ENCODE measurements around the gene IGFLR1.
"Not testable (repeated sequence)": the region's sequence is repeated elsewhere in the genome, so short reads cannot be mapped to it uniquely, and the experiment has no call there.

The IGFLR1 gene

GRCh38 chr19:35777086-35777841, 35.0 kb upstream of the IGFLR1 start:
- no peak for DNase-seq (ENCODE audit: low spot score)

DNA sequence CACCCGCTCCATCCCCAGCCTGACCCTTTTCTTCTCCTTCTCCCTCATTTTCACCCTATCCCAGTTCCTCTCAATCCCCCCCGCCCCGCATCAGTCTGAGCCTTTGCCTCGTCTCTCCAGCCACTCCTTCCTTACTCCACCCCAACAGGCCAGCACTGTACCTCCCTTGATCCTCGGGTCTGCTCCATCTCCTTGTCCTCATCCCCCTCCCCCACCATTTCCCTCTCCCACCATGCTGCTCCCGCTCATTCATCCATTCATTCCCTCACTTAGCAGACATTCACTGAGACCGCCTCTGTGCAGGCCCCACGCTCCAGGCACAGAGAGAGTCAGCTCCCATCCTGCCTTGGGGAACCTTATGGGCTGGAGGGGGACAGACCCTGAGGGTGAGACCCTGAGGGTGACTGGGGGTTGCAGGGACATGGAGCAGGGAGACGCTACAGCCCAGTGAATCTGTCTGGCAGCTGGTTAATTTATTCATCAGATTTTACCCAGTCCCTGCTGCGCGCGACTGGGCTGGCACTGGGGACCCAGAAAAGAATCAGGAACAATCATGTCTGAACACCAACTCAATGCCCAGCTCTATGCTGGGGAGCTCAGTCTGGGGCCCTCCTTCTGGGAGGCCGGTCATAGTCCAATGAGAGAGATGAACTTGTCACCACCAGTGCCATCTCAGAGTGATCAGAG, 34.0 kb upstream of the IGFLR1 start:
- no peak for DNase-seq (ENCODE audit: low spot score)

DNA sequence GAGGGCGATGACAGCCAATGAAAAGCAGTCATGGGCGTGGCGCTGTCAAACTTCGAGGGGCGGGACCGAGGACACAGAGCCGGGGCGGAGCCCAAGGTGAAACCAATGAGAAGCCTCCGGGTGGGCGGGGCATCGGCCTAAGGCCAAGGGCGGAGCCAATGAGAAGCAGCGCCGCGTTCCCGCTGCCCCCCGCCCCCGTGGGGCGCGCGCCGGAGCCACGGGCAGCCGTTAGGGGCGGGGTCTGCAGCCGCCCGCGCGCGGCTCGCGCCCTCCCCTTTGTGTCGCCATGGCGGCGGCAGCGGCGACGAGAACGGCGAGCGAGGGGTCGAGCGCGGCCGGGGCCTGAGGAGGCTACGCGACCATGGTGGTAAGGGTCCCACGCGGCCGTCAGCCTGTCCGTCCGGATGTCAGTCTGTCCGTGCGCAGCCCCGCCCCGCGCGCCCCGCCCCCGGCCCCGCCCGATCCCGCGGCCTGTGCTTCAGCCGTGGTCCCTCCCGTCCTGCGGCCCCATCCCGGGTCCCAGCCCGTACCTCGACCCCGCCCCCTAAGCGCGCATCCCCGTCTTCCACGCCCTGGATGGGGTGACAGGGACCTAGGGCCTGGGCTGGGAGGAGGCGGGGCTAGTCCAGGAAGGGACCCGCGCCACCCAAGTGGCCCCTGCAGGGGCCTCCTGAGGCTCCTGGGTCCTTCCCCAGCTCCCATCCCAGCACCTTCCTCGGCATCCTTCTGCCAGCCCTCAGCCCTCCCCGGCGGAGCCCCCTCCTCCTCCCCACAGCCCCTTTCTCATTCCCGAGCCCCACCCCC, 33.2 kb upstream of the IGFLR1 start, which contains the start of gene ARHGAP33:
Gene ARHGAP33 (plus strand): TSS at position 267 of the 804 bp plus-strand sequence. CDS start 95 bp downstream, at position 362.
- peak; percentile 99 for DNase-seq (ENCODE audit: low spot score)

GRCh38 chr19:35775046-35775297, 32.7 kb upstream of the IGFLR1 start:
- DNase-seq (ENCODE audit: low spot score) = no peak

GRCh38 chr19:35774274-35775045, 32.2 kb upstream of the IGFLR1 start:
- no peak for DNase-seq (ENCODE audit: low spot score)

- DNase-seq (ENCODE audit: low spot score) = no peak
These were observed 31.0 kb upstream of the IGFLR1 start for GRCh38 chr19:35773020-35773806.

- not testable (repeated sequence) for DNase-seq (ENCODE audit: low spot score)
These were observed 30.1 kb upstream of the IGFLR1 start for GRCh38 chr19:35772362-35772761.

GRCh38 chr19:35768082-35768421, 25.8 kb upstream of the IGFLR1 start:
- DNase-seq (ENCODE audit: low spot score) = no peak

- no peak for DNase-seq (ENCODE audit: low spot score)
These were observed 25.2 kb upstream of the IGFLR1 start for GRCh38 chr19:35767288-35768081.

GRCh38 chr19:35766571-35767104, 24.4 kb upstream of the IGFLR1 start:
- no peak for DNase-seq (ENCODE audit: low spot score)

GRCh38 chr19:35764432-35765315, 22.4 kb upstream of the IGFLR1 start:
- DNase-seq (ENCODE audit: low spot score) = no peak

- DNase-seq (ENCODE audit: low spot score) = no peak
These were observed 18.6 kb upstream of the IGFLR1 start for GRCh38 chr19:35760711-35761349.

DNA sequence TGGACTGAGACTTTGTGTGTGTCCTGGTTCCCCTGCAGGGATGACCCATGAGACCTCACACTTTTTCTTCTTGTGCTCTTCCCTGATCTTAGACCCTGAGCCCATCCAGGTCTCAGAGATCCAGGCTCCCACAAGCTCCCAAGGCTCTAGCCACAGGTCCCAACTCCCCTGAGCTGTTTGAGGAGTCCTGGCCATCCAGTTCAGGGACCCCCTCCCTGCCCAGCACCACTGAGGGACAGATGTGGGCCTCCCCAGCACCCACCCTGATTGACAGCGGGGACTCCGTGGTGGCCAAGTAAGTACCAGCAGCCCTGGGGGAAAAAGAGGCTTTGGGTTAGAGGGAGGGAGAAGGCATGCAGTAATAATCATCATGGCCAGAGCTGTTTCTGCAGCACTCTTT, 17.4 kb upstream of the IGFLR1 start:
- DNase-seq (ENCODE audit: low spot score) = no peak

- peak; percentile 99 for DNase-seq (ENCODE audit: low spot score)
These were observed 15.7 kb upstream of the IGFLR1 start, which contains the start of gene PROSER3 for GRCh38 chr19:35757749-35758608. Gene PROSER3 (plus strand): TSS chr19:35758176. CDS start chr19:35758216, 40 bp downstream.

DNA sequence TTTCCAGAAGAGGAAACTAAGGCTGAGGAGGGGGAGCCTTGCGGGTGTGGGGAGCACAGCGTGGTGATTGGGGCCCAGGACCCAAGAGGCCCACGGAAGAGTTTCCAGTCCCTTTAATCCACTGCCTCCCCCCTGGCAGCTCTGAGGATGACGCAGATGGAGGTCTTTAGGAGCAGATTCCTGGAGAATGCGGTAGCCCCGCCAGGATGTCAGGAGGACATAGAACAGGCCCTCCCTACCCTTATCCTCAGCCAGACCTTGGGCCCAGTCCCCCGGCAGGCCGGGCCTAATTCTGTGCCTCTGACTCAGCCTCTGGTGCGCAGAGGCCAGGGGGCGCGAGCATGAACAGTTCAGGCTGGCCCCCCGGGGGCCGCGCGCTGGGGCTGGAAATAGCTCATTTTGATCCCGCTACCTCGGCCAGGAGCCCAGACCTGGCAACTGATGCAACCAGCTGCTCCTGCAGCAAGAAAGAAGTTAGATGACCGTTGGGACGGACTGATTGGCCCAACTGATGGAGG, 15.0 kb upstream of the IGFLR1 start:
- peak; percentile 61 for DNase-seq (ENCODE audit: low spot score)

- DNase-seq (ENCODE audit: low spot score) = peak; percentile 50
These were observed 14.4 kb upstream of the IGFLR1 start, which contains the start of gene HSPB6 for GRCh38 chr19:35756377-35757230. Gene HSPB6 (minus strand): TSS chr19:35757029. CDS start chr19:35757008, 21 bp downstream.

All from AG08395 (cell line).